Right cardiac atrium (tissue), 5 donors: ENCODE data around the gene DSCAML1. TPM values are rescaled to one million over a fixed set of nuclear protein-coding genes. Genes with fewer than 3 reads are reported as not detected.

Experiments
- ATAC-seq, 2 donors: fragments of 200-7000 bp; cut with Tn5 transposase; one replicate each; pipeline versions ENCODE4 v1.8.0 to v1.9.1; 2020; ENCODE audit warnings: moderate library complexity in 2 of 2, mild to moderate bottlenecking in 1 of 2
- DNase-seq, 3 donors: peaks; one replicate each; pipeline ENCODE4 v3.0.0-alpha.2; 2020
- H3K27ac ChIP-seq: one replicate; pipeline ENCODE4 v1.5.1; 2013; ENCODE audit warnings: mild to moderate bottlenecking, low read length, control low read depth, moderate library complexity
- H3K27me3 ChIP-seq: one replicate; pipeline ENCODE4 v1.6.1; 2013; ENCODE audit not compliant: control insufficient read depth, insufficient read depth
- H3K4me1 ChIP-seq: one replicate; pipeline ENCODE4 v1.6.1; 2013; ENCODE audit warnings: low read length; ENCODE audit not compliant: control insufficient read depth, insufficient read depth
- H3K4me3 ChIP-seq: one replicate; pipeline ENCODE4 v1.5.1; 2013; ENCODE audit warnings: low read length, control low read depth
- H3K9me3 ChIP-seq: one replicate; pipeline ENCODE4 v1.6.1; 2013; ENCODE audit warnings: low read length; ENCODE audit not compliant: control insufficient read depth
- WGBS: extraction: QIAGEN DNeasy Blood & Tissue Kit; methylation state at CpG from one replicate; pipeline ENCODE4 v1.1.7; 2013; 5-methylcytosine and 5-hydroxymethylcytosine counted together
- intact Hi-C, 4 donors: fragments of 100-400 bp; cut with DNase I; formaldehyde crosslinking; loops; one replicate each; pipeline versions ENCODE4 v1.11.0 to v1.14.0; 2022 to 2023
- polyA plus RNA-seq: library from polyadenylated mRNA; stranded (reverse); fragments of 200-250 nt; gene quantifications from one replicate; pipeline ENCODE4 v1.2.3, GENCODE V29; 2013
- total RNA-seq, 4 donors: library from RNA; stranded (reverse); fragmentation: NEBNext Ultra II Directional; extraction: Animal tissue kit (Norgen Biotek cat#: 25700); gene quantifications; one replicate each; pipeline ENCODE4 v1.2.1, GENCODE V29; 2021
- donor health status: healthy with polysubstance abuse.
- donor health status: DM: no; HTN: yes; CAD: no.
- donor health status: DM: no; HTN: no; CAD: no.
- donor health status: DM: no; HTN: yes; CAD: no; lungs with severe emphysema.
- donor health status: DM: yes; HTN: yes; CAD: no.

Gene DSCAML1
- total and polyA plus RNA-seq, 5 donors: 0.45 to 1.4 (median 0.96) TPM

DNA sequence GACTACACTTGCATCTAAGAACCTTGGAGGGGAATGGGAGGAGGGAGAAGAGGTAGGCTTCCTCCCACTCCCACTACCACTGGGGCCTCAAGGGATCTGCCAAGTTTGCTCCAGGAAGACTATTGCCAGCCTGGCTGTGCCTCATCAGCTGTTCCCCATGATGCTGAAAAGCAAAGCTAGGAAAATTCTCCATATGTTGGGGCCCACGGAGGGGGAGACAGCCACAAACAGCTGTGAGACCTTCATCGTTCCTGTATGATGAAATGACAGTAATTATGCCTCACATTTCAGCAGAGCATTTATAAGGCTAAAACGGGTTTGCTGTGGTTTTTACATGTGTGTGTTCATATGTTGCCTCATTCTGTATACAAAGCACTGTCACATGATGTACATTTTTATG lies 6.7 kb downstream of the DSCAML1 start:
- no peak overlapping the region for H3K4me3 ChIP-seq
- H3K9me3 ChIP-seq: no peaks in the 10 kb centered on the region
- no peak overlapping the region for H3K27ac ChIP-seq
- H3K4me1 ChIP-seq: no peaks in the 10 kb centered on the region
- intact Hi-C loops: no loop called here
- ATAC-seq (no peak), DNase-seq (no peak)
- WGBS: 72% methylated on average over 3 of the region's 3 CpGs
- no peaks in the 10 kb centered on the region for H3K27me3 ChIP-seq

- 83% methylated on average over 4 of the region's 4 CpGs for WGBS
- Histone ChIP-seq H3K4me3 (no peak overlapping the region), H3K9me3 (no peaks in the 10 kb centered on the region), H3K4me1 (no peaks in the 10 kb centered on the region), H3K27ac (no peak overlapping the region), H3K27me3 (no peaks in the 10 kb centered on the region)
- no peak for ATAC-seq
- intact Hi-C loops: no loop called here
- no peak for DNase-seq
These were observed 7.8 kb downstream of the DSCAML1 start for GRCh38 chr11:117789241-117789640.

DNA sequence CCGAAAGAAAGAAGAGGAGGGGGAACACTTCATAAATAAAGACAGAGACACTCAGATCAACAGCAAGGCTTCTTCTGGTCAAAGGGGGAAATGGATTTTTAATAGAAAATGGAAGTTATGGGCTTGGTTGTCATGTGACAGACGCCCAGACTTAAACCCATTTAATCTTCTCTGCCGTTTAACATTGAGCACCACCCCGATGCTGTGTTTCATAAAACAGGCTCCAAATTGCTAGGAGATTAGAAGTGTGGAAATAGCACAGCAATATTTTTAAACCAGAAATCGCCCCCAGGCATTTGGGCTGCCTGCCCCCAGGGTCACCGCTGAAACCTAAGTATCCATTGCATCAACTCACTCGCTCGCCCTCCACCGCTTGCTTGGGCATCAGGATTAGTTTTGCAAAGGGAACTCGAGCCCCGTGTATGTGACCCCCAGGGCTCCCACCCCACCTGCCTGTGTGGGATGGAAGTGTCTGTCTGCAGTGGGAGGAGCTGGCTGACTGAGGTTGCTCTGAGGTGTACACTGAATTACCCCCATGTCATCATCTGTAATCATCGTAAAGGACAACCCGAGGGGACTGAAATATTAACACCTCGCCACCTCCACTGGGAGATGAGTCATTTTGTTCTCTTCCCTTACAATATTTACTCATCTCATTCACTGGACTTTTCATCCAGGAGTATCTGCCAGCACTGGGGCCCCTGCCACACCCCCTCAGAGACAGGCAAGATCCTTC lies 10.7 kb downstream of the DSCAML1 start:
- ATAC-seq: no peak
- Histone ChIP-seq H3K9me3 (no peaks in the 10 kb centered on the region), H3K27ac (no peak overlapping the region), H3K4me3 (no peak overlapping the region), H3K27me3 (no peaks in the 10 kb centered on the region), H3K4me1 (no peaks in the 10 kb centered on the region)
- intact Hi-C loops: no loop called here
- DNase-seq: no peak
- WGBS: 63% methylated on average over 14 of the region's 14 CpGs

GRCh38 chr11:117782101-117782500 lies 14.9 kb downstream of the DSCAML1 start:
- no peak overlapping the region for H3K4me3 ChIP-seq
- intact Hi-C loops: no loop called here
- no peak for DNase-seq
- WGBS: 65% methylated on average over 11 of the region's 11 CpGs
- no peaks in the 10 kb centered on the region for H3K9me3 ChIP-seq
- H3K27me3 ChIP-seq: no peaks in the 10 kb centered on the region
- ATAC-seq: no peak
- no peak overlapping the region for H3K27ac ChIP-seq
- no peaks in the 10 kb centered on the region for H3K4me1 ChIP-seq

DNA sequence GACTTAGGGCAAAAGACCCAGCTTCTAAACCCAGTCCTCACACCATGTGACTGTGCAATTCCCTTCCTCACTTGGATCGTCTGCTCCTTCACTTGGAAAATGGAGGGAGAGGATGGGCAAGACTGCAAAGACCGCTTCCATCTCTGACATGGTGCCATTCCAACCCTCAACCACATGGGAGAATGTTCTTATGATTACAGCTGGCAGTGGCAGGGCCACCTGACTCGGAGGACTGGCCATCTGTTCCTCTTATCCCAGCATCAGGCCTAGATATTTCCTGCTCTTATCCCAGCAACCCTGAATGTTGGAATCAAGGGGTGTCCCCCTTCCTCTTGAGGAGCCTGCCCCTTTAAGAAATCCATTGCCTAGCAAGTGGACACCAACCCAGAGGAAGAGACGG lies 15.4 kb downstream of the DSCAML1 start:
- intact Hi-C loops: no loop called here
- Histone ChIP-seq H3K27me3 (no peaks in the 10 kb centered on the region), H3K4me1 (no peaks in the 10 kb centered on the region), H3K4me3 (no peak overlapping the region), H3K9me3 (no peaks in the 10 kb centered on the region), H3K27ac (no peak overlapping the region)
- 73% methylated on average over 4 of the region's 4 CpGs for WGBS
- ATAC-seq (no peak), DNase-seq (no peak)

- intact Hi-C loops: no loop called here
- H3K4me1 ChIP-seq: no peaks in the 10 kb centered on the region
- H3K9me3 ChIP-seq: no peaks in the 10 kb centered on the region
- no peak overlapping the region for H3K4me3 ChIP-seq
- 88% methylated on average over 26 of the region's 26 CpGs for WGBS
- H3K27me3 ChIP-seq: no peaks in the 10 kb centered on the region
- DNase-seq (no peak), ATAC-seq (no peak)
- no peak overlapping the region for H3K27ac ChIP-seq
These were observed 16.6 kb downstream of the DSCAML1 start for GRCh38 chr11:117780456-117780855.

- ATAC-seq: no peak
- H3K27me3 ChIP-seq: no peaks in the 10 kb centered on the region
- no peak overlapping the region for H3K27ac ChIP-seq
- H3K4me3 ChIP-seq: no peak overlapping the region
- no peaks in the 10 kb centered on the region for H3K9me3 ChIP-seq
- intact Hi-C loops: no loop called here
- H3K4me1 ChIP-seq: no peaks in the 10 kb centered on the region
- 91% methylated on average over 3 of the region's 3 CpGs for WGBS
- DNase-seq: no peak
These were observed 22.5 kb downstream of the DSCAML1 start for GRCh38 chr11:117774553-117774952.

GRCh38 chr11:117772360-117772759 lies 24.7 kb downstream of the DSCAML1 start:
- no peak overlapping the region for H3K27ac ChIP-seq
- DNase-seq: no peak
- no peaks in the 10 kb centered on the region for H3K4me1 ChIP-seq
- H3K4me3 ChIP-seq: no peak overlapping the region
- no peaks in the 10 kb centered on the region for H3K9me3 ChIP-seq
- intact Hi-C loops: no loop called here
- ATAC-seq: no peak
- 89% methylated on average over 6 of the region's 6 CpGs for WGBS
- no peaks in the 10 kb centered on the region for H3K27me3 ChIP-seq

DNA sequence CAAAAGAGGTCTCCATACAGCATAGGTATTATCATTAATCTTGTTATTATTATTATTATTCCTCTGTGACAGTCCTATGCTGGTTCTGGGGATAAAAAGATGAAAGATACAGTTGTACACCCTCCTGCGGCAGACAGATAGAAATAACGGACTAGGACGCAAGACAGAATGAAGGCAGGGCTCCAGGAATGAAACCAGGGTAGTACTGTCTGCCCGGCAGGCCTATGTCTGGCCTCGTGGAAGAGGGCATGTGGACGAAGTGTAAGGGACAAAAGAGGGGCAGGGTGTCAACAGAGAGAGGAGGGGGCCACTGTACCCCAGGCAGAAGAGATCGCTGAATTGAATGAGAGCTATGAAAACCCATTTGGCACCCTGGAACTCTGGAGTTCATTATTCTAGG lies 25.2 kb downstream of the DSCAML1 start:
- intact Hi-C loops: no loop called here
- Histone ChIP-seq H3K27ac (no peak overlapping the region), H3K27me3 (no peaks in the 10 kb centered on the region), H3K4me1 (no peaks in the 10 kb centered on the region), H3K9me3 (no peaks in the 10 kb centered on the region), H3K4me3 (no peak overlapping the region)
- 91% methylated on average over 7 of the region's 7 CpGs for WGBS
- DNase-seq (no peak), ATAC-seq (no peak)

- no peaks in the 10 kb centered on the region for H3K27me3 ChIP-seq
- H3K9me3 ChIP-seq: no peaks in the 10 kb centered on the region
- WGBS: 79% methylated on average over 6 of the region's 6 CpGs
- no peak overlapping the region for H3K4me3 ChIP-seq
- no peaks in the 10 kb centered on the region for H3K4me1 ChIP-seq
- H3K27ac ChIP-seq: no peak overlapping the region
- ATAC-seq (no peak), DNase-seq (no peak)
- intact Hi-C loops: no loop called here
These were observed 25.8 kb downstream of the DSCAML1 start for GRCh38 chr11:117771197-117771596.

DNA sequence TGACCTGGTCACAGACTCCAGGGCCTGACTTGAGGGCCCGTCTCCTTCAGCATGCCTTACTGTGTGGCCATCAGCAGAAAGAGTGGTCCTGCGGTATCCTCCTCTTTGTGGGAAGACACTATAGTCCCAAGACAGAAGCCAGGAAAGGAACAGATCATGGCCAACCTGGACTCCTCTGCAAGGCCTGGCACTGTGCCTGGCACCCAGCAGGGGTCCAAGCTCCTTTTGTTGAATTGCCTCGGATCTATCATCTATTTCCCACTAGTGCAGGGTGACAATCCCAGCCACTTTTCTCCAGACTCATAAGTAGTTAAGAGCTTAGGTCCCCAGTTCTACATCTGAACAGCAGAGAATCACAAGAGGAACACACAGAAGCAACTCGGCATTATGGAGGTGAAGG lies 27.0 kb downstream of the DSCAML1 start:
- ATAC-seq: no peak
- no peak for DNase-seq
- Histone ChIP-seq H3K4me1 (no peaks in the 10 kb centered on the region), H3K4me3 (no peak overlapping the region), H3K27ac (no peak overlapping the region), H3K27me3 (no peaks in the 10 kb centered on the region), H3K9me3 (no peaks in the 10 kb centered on the region)
- WGBS: 90% methylated on average over 4 of the region's 4 CpGs
- intact Hi-C loops: no loop called here

GRCh38 chr11:117769533-117769932 lies 27.5 kb downstream of the DSCAML1 start:
- intact Hi-C loops: no loop called here
- H3K4me1 ChIP-seq: no peaks in the 10 kb centered on the region
- DNase-seq (no peak), ATAC-seq (no peak)
- WGBS: 98% methylated on average over 2 of the region's 2 CpGs
- H3K27me3 ChIP-seq: no peaks in the 10 kb centered on the region
- H3K27ac ChIP-seq: no peak overlapping the region
- H3K4me3 ChIP-seq: no peak overlapping the region
- H3K9me3 ChIP-seq: no peaks in the 10 kb centered on the region
